Stimulated activated CD4-positive, alpha-beta T cell treated with anti-CD3 and anti-CD28 coated beads, Interleukin-15, amount 100 ng/mL, for 1 hour (primary cell): ENCODE measurements around the gene BRD1.
"Not testable (repeated sequence)": the region's sequence is repeated elsewhere in the genome, so short reads cannot be mapped to it uniquely, and the experiment has no call there.

ENCODE experiments used
- DNase-seq, 2 donors: peaks; one replicate each; pipeline ENCODE4 v3.0.0-alpha.2; 2020; ENCODE audit warnings: low read depth in 1 of 2, low spot score in 1 of 2

The BRD1 gene

DNA sequence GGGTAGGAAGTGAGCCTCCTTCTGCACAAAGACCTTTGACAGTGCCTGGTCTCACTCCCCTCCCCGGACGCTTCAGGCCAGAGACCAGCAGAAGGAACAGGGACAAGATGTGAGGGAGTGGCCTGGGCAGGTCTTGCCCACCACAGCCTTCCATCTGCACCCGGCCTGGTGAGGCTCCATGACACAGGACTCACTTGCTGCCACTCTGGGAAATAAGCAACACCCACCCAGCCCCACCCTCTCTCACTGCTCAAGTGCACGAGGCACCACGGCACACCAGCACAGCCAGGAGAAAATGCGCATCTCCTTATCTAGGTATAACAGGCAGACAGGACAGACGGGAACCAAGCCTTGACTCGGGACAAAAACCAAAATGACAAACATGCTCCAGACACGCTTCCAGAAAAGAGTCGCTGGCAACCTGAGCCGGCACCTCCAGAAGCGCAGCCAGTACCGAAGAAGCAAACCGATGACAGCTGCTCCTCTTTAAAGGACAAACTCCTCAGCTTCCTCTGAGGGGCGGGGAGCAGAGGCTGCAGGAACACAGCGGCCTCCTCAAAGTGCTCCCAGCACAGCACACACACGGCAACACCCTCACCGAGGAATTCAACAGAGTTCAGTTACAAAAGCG, 41.7 kb downstream of the BRD1 start:
- no peak for DNase-seq

- DNase-seq: no peak
These were observed 42.6 kb downstream of the BRD1 start for GRCh38 chr22:49785046-49785521.

- no peak for DNase-seq
These were observed 43.1 kb downstream of the BRD1 start for GRCh38 chr22:49784630-49784971.

DNA sequence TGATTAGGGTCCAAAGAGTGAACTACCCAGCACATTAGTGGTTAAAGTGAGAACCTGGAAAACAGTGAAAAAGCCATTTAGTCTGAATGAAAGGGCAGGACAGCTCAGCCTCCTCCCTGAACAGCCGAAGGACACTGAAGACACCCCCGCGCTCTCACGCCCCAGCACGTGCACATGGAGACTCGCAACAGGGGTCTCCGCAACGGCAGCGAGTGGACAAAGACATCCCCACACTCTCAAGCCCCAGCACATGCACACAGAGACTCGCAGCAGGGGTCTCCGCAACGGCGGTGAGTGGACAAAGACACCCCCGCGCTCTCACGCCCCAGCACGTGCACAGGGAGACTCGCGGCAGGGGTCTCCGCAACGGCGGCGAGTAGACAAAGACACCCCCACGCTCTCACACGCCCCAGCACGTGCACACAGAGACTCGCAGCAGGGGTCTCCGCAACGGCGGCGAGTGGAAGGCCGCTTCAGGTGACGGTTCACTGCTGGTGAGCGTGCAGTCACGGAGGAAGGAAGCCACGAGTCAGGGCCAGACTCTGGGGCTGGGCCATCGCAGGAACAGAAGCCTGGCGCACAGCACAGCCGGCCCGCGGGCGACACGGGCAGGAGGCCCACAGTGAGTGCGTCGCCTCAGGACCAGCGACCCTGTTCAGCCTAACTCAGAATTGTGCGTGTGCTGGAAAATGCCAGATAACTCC, 43.6 kb downstream of the BRD1 start:
- no peak for DNase-seq

DNA sequence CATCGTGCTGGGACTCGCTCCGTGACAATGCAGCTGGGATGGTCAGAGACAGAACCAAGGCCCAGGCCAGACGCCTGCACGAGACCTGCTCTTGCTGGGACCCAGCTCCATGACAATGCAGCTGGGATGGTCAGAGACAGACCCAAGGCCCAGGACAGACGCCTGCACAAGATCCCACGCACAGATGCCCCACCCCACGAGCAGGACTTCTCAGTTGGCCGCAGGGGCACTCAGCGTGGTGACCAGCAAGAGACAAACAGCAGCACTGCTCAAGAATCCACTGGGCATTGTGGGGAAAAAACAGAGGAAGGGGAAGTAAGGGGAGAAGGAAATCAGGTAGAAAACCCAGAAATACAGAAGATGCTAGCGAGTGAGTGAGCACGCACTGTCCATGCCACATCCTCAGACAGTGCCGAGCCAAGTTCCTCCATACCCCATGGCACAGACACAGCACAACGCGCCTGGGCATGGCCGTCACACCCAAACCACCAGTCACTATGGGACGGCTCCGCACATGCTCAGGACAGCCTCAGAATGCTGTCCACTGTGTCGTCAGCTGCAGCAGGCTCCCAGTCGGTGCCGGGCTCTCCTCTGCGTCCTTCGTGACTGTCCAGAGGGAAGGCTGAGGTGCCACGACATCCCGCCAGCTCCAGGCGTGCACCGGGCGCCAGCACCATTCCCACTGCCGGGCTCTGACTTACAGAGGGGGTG, 44.5 kb downstream of the BRD1 start:
- no peak for DNase-seq

- DNase-seq: not testable (repeated sequence)
These were observed 45.8 kb downstream of the BRD1 start for GRCh38 chr22:49781886-49782285.

DNA sequence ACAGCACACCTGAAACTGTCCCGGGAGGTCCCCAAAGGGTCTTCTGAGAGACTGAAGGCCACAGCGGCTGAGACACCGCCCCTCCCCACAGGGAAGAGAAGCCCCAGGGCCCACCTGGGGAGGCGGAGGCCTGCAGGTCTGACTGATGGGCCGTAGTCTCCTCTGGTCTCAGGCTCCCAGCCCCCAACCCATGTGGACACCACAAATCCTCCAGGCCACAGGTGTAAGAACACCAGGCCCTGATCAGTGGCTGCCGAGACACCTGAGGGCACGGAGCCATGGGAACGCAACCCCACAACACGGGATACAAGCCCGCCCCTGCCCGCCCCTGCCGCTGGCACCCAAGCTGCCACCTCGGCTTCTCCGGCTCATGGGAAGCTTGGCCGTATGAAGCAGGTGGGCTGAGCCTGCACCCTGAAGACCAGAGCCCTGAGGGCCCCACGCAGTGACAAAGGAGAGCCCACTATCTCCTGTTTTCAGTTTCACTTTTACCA, 46.3 kb downstream of the BRD1 start:
- DNase-seq: no peak

- no peak for DNase-seq
These were observed 46.9 kb downstream of the BRD1 start for GRCh38 chr22:49780698-49781288.

DNA sequence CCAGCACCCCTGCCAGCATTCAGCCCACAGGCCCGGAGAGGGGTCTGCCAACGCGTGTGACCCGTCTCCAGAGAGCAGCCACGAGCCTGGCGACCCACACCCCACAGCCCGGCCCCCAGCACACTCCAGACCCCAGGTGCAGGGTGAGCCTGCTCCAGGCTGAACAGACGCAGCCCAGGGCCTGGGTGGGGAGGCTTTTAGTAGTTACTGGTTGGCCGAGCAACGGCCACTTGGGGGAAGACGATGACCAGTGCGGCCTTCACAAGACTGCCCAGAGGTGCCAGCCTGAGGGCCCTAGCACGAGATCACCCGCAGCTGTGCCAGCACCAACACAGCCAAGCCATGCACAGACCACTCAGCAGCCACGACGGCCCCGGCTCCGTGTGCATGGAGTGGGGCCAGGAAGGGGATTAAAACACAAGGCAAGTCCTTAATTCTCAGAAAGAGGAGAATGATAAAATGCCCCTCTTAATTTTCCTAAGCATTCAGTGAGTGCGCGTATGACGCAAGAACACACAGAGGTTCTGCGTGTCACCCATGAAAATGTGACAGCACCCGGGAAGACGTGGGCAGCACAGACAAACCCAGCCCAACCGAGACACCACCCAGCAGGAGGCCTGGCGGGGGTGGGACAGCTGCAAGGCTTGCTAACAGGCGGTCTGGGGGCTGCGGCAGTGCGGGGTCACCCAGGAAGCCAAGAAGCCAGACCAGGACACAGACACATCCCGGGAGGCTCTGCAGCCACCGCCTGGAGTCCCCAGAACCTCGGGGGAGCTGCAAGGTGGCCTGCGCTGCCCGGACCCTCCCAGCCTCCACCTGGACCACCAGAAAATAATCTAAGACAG, 47.6 kb downstream of the BRD1 start:
- DNase-seq: no peak

DNA sequence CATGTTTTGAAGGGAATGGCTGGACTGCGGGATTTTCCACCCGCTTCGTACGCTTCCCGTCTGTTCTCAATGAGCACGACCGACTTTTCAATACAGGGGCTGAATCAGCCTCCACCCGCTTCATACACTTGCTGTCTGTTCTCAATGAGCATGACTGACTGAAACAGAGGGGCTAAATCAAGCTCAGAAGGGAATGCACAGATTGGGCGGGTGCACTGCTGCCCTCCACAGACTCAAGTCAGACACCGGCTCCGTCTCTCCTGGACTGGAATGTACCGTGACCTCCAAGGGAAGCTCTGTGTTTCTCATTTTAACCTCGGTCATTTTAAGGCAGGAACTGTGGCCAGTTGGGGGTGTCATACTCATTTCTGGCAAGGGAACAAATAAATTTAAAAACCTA, 48.5 kb downstream of the BRD1 start:
- no peak for DNase-seq

- DNase-seq: no peak
These were observed 50.0 kb downstream of the BRD1 start for GRCh38 chr22:49777569-49778249.

DNA sequence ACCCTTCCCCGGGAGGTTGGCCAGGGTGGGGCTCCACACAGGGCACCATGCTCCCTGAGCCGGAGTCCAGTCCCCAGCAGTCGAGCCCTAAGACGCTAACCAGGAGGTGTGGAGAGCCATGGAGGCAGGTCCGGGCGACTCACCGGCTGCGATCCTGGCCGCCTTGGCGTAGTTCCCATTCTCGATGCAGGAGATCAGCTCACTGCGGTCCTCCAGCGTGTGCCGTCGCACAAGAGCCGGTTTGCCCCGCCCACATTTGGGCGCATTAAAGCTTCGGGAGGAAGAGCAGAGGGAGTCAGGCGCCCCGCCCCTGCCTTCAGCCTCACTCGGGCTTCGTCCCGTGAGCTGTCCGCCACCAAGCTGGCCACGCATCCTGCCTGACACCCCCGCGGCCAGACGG, 50.8 kb downstream of the BRD1 start:
- no peak for DNase-seq

GRCh38 chr22:49775867-49776511, 51.7 kb downstream of the BRD1 start:
- DNase-seq: no peak

- DNase-seq: no peak
These were observed 52.3 kb downstream of the BRD1 start for GRCh38 chr22:49775191-49775866.

GRCh38 chr22:49774499-49775151, 53.0 kb downstream of the BRD1 start:
- no peak for DNase-seq

GRCh38 chr22:49774046-49774445, 53.6 kb downstream of the BRD1 start:
- DNase-seq: no peak

DNA sequence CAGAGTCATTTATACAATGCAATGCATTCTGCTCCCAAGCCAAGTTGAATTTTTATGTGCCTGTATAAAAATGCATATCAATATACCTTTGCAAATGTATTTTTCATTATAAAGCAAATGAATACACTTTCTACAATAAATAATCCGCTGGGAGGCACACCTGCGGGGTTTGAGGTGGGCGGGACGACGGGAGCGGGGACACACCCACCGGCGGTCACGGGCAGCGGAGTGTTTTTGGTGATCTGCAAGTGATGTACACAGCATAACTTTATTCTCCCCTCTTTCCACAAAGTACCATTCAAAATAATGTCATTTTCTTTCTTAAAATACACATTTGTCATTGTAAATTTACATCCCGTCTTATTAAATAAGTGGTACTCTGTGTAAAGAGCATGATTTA, 54.1 kb downstream of the BRD1 start:
- no peak for DNase-seq

DNA sequence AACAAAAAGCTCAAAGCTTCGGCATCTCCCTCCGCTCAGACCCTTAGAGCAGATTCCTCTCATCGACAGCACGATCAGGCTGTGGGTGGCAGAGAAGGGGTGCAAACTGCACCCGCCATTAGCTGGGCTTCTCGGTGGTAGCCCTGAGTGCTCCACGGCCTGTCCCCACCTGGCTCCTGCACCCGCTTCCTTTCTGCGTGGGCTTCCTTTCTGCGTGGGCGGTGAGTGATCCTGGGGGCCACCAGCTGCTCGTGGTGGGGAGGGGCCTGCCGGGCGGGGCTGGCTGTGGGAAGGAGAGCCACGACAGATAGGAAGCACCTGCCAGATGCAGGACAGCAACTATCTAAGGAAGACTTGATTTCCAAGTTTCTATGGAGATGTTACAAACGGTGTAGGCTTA, 55.0 kb downstream of the BRD1 start:
- DNase-seq: no peak
